SH-SY5Y (cell line): ENCODE results near the gene RPL19.

Experiments used
- GATA2 ChIP-seq: IDR thresholded peaks from 2 replicates; pipeline ENCODE4 v1.6.1; 2011; ENCODE audit warnings: mild to moderate bottlenecking, low read depth, low read length
- GATA3 ChIP-seq: IDR thresholded peaks from 2 replicates; pipeline ENCODE4 v1.6.1; 2011; ENCODE audit warnings: low read depth, mild to moderate bottlenecking, low read length, moderate library complexity

RPL19 gene

DNA sequence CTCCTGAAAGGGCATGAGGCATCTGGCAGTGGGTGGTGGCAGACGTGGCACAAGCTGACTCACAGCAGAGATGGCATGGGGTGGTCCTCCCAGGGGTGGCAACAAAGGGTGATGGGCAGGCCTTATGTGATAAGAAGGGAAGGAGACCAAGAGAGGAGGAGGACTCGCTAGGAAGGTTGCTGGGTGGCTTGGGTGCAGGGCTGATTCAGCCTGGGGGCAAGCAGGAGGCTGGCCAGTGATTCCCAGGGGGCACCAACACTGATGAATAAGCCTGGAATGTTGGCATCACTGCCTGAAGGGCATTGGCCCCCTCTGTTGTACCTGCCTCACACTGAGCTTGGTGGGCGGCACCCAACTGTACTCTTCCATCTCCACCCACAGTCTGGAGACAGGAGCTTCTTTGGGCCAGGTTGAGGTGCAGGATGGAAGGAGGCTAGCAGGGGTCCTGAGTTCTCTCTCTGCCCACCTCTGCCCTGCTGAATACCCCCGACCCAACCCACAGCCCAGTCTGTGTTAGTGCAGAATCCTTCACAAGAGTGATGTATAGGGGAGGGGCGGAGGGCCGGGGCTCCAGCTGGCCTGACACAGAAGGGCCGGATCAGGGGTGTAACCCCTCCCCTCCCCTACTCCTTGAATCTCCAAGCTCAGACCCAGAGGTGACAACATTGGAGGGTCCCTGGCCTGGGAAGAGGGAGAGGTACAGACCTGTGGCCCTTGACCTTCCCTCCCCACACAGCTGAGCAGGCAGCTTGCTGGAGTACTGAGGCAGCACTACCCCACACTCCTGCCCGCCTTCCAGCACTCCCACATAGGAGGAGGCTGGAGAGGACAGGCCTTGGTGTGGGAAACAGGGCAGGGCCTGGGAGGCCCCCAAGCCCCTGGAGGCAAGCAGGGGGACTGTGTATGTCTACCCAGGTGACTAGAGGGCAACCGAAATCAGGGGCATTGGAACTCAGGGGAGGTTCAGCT is 23.1 kb downstream of the RPL19 start:
- no peak for TF ChIP-seq GATA3
- no peak for TF ChIP-seq GATA2

DNA sequence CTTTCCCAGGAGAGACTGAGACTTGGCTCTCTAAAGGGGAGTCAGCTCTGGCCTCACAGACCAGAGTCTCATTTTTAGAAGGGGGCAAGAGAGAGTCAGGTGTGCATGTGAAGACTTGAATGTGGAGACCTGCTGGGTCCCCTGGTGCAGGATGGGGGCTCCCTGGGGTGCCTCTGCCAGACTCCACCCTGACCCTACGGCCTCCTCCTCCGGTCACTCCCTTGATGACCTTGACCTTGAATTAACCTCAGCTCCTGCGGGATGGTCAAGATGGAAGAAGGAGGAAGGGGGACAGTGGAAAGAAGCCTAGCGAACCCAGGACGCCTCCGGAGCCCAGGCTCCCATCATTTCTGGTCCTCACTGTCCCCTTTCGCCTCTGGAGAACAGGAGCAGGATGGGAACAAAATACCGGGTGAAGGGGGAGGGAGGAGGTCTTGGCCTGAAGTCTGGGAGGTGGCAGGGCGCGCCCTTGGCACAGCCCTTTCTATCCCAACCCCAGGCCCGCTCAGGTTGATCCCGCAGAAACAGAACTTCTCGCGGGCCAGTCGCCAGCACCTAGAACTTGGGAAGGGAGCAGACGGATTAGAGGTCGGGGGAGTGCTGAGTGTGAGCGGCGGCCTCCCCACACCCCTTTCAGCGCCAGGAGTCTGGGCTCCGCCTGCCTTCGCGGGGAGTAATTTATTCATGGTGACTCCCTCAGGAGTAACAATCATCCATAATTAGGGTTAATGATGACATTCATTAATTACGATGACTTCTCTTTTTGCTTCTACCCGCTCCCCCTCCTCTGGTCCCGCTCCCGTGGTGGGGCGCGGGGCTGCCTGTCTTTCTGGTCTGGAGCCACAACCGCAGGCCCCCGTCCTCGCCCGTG is 24.1 kb downstream of the RPL19 start:
- no peak for TF ChIP-seq GATA2

DNA sequence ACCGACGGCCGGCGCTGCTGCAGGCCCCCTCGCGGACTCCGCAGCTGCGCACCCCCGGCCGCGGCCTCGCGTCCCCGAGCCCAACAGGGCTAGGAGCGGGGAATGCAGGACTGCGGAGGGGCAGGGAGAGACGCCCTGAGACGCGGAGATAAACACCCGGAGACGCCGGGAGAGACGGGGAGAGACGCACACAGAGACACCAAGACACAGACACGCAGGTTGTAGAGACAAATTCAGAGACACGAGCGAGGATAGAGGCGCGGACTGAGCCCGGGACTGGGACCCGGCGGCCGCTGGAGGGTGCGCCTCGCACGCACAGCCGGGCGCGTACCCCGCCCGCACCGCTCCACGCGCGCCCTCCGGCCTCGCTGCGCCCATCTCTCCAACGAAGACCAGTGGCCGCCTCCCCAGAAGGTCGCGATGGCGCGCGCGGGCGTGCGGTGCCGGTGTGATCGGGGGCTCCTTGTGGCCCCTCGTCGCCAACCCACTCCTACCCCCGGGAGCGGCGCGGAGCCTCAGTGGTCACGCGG is 24.8 kb downstream of the RPL19 start:
- TF ChIP-seq GATA3 (no peak), GATA2 (no peak)

DNA sequence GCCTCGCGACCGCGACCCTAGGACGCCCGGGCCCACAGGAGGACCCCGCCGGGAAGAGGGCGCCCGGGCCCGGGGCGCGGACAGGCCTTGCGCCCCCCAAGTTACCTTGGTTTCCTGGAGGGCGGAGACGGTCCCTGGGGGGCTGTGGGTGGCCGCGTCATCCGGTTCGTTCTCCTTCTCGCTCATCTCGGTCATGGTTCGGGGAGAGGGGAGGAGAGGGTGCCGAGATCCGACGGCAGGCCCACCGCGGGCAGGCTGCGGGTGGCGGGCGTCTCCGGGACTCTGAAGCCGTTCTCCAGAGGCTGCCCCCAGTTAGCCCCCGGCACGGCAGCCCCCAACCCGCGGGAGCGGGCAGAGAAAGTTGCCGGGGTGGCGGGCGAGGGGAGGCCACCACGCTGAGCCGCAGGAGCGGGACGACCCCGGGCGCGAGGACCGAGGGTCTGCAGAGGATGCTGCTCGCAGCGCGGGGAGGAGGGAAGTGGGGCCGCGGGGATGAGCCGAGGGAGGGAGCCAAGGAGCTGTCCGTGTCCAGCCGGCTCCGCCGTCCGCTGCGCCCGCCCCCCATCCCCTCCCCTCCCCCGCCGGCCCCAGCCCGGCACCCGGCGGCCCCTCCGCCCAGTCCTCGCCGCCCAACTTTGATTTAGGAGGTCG is 25.4 kb downstream of the RPL19 start, which contains the start of gene STAC2:
TSS of gene STAC2 (minus strand) at position 638 of the 651 bp plus-strand sequence. CDS start at position 195, 443 bp downstream.
- TF ChIP-seq GATA3 (no peak), GATA2 (no peak)

DNA sequence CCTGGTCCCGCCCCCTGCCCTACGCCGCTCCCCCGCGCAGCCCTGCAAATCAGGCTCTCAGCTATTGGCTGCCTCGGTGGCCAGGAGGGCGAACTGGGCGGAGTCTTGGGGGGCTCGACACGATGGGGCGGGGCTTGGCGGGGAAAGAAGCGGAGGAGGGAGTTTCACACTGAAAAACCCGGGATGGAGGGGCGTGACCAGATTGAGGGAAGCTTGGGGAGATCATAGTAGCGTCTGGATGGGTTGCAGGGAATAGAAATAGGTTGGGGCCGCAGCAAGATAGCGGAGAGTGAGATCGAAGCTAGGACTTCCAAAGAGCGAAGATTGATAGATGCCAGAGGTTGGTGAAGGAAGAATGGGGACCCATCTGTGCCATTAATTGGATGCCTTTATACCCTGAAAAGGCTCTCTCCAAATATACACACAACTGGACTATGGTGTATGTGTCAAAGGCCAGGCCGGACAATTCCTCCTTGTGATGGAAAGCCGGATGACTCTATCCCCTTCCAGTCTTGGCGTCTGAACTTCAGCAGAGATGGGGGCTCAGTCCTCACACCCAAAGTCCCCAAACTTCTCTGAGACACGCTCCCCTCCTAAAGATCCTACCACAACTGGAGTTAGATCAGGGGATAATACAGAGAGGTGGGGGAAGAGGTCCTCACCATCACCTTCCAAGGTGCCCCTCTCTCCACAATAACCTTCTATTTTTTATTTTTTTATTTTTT is 26.0 kb downstream of the RPL19 start:
- TF ChIP-seq GATA2, result no peak
- TF ChIP-seq GATA3, result no peak

DNA sequence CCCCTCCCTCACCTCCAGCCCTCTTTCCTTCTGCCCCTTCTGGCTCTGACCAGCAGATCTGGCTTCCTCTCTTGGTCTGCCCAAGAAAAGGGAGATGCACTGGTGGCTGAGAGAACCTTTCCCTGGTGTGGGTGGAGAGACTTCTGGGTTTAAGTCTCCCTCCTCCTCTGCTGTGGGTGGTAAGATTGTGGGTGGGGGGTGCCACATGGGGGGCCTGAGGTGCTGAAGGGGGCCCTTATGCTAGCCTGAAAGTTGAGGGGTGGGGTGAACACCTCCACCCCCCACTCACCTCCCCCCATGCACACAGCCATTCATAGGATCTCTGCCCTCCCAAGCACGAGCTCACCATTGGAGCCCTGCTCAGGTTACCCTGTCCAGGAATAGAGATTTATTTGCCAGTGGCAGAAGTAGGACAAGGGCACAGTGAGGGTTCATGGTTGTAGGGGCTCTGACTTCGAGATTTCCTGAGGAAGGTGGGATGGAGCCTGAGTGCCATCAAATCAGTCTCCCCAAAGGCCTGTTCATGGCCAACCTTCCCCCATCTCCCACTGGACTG is 27.4 kb downstream of the RPL19 start:
- TF ChIP-seq GATA2, result no peak
- TF ChIP-seq GATA3, result no peak

DNA sequence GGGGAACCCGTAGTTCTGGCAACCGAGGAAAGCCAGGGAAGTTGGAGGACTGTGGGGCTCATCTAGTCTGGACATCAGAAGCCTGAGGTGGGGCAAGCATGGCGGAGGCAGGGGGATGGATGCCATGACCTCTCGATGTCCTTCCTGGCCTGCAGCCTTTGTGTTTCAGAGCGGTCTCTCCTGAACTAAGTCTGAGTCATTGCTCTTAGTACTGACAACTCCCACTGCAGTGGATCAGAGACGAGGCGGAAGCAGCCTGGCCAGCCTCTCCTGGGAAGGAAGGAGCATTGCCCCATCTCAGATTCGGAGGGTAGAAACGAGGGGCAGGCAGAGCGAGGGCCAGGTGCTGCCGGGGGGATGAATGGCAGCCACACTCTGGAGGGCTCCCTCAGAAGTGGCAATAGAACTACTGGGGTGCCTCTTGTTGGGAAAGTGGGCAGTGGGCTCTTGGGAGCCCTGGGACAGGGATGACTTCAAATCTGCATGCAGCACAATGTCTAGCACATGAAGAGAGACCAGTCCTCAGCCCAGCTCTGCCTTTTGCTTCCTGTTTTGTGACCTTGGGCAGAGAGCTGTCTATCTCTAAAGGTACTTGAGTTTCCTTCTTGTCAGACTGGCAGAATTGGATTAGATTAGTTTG is 29.3 kb downstream of the RPL19 start:
- TF ChIP-seq GATA2, result no peak
- TF ChIP-seq GATA3, result no peak

DNA sequence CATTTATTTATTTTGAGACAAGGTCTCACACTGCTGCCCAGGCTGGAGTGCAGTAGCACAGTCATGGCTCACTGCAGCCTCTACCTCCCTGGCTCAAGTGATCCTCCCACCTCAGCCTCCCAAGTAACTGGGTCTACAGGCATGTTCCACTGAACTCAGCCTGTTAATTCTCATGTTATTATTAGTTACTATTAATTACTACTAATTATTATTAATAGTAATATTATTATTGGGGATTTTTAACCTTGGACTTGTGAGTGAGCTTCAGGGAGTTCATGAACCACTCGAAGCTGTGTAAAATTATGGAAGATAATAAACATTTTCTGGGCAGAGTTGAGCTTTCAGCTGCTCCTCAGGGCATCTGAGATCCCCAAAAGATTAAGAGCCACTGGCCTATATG is 30.3 kb downstream of the RPL19 start:
- no peak for TF ChIP-seq GATA3
- TF ChIP-seq GATA2, result peak; percentile 48; the same call in 1 of the 2 replicates

DNA sequence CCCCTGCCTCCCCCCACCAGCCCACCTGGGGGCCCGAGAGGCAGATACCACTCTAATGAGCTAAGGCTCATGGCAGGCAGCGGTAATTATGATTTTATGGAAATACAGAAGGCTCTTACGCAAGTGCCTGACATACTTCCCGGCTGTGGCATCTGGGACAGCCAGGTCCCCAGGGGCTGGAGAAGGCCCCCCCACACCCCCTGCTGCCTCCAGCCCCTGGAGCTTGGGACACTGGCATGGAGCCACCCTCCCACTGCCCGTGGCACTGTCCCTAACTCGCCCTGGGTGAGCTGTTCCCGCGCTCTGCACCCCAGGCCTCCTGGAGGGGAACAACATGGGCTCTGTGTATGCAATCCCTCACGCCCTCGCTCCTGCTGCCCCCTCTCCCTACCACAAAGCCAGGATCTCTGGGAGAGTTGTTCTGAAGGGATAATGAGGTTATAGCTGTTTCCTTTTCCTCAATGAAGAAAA is 31.0 kb downstream of the RPL19 start:
- TF ChIP-seq GATA2 (no peak), GATA3 (no peak)

DNA sequence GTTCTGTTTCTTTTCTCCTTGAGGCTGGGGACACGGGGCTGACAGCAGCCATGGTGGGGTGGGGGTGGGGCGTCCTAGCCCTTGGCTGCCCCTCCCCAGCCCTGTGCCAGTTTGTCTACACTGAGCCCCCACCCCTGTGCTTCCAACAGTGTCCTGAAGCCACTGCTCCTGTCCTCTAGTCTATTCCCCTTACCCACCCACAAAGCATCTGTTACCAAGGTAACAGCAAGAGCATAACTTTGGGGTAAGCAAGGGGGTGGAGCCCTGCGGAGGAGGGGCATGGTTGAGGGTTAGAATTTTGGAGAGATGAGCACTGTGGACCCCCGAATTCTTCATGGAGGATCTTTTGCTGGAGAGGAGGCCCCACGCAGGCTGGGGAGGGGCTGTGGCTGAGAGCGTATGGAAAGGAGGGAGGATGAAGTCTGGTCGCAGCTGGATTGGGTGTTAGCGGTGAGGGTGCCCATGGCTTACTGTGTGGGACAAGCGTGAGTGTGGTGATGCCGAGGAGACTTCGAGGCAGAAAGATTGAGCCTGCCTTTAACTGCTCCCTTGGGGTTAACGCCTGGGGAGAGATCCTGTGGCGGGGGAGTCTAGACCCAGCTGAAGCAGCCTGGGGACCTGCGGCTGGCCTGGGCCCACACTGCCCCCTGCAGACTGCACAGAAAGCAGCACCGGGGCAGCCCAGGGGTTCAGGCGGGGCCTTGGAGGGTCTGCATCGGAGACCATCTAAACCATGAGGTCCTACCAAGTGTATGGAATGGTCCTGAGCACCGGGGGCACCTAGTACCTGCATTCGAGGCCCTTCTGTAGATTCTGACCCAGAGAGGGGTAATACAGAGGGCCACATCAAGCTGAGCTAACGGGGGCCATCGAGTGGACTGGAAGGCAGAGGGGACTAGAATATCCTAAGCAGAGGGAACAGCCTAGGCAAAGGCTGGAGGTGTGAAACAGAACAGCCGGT is 31.8 kb downstream of the RPL19 start:
- no peak for TF ChIP-seq GATA3

DNA sequence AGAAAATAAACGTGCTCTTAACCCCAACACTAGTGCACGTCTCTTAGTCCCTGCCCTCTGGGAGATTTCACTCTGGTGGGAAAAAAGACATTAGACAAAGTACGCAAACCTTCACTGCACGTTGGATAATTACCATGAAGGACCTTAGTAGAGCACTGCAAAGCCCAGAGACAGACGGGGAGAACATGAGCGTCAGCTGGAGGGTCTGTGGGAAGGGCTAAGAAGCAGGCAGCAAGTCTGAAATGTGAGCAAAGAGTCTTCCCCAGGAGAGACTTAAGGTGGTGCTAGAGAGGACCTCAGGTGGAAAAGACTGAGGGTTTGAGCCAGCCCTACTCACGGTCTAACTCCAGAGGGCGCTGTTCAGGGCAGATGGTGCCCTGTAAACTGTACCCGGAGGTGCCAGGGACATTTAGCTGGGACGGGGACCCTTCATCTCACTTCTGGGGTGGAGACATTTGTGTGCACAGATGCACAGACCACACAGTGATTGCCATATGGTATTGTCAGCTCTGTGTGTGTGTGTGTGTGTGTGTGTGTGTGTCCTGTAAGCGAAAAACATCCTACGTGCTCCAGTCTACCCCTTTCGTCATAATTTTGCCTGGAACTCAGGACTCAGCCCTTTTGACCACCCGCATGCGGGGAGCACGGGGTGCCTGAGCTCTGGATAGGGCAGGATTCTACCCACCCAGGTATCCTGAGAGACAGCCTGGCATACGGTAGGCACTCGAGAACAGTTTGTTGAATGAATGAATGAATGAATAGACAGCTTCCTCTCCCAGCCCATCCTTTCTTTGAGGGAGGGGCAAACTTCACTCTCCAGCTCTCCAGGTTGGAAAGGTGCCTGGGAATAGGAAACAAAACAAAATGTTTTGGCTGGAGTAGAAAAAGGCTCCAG is 35.7 kb downstream of the RPL19 start:
- TF ChIP-seq GATA3, result no peak
- TF ChIP-seq GATA2, result no peak
